ENCODE measurements around the gene STIP1. TPM values are rescaled to one million over a fixed set of nuclear protein-coding genes. Genes with fewer than 3 reads are reported as not detected.

STIP1 gene
- total and polyA plus RNA-seq, 10 of the 15 experiments (the other 5 are each of a cell fraction or from before 2014, with no cell fraction given), result 25.2 to 291 (median 191) TPM

- no TSS peak for BruUV-seq (replicated peaks)
- 93% methylated on average over 3 of the region's 4 CpGs for WGBS (ENCODE audit: insufficient coverage, insufficient replicate concordance, low lambda C conversion rate, missing lambda C conversion rate)
- no peak overlapping the region for H3K4me3 ChIP-seq
- no peak overlapping the region for H3K27ac ChIP-seq (ENCODE audit: control insufficient read depth, insufficient read depth)
- ChIA-PET RAD21 (ENCODE audit: unreplicated experiment) (no interaction called here), CTCF (interaction anchor here (0.5 to 1.1 kb wide), 5 partner anchors 11 to 398 kb away, joined by 3 to 5 read pairs (median 3); no protein-coding TSS in a partner anchor), SMC1A (ENCODE audit: uncharacterized antibody, unreplicated experiment) (no interaction called here), POLR2A (interaction anchor here (0.6 to 1.4 kb wide), 2 partner anchors 15 to 624 kb away, joined by 3 read pairs; partner anchors contain the start of gene STIP1)
- in situ Hi-C loops (cut with MboI) (no loop called here), intact Hi-C loops (cut with micrococcal nuclease; ENCODE audit: unreplicated experiment) (no loop called here)
- no peak overlapping the region for H3K9ac ChIP-seq (ENCODE audit: control insufficient read depth, insufficient read depth, low read length)
- DNase-seq (ENCODE audit: low read depth, low spot score) (no peak), FAIRE-seq (no peak), ATAC-seq (no peak)
- peaks cover 4% of the 10 kb centered on the region; the same call in 1 of the 2 replicates for H3K4me1 ChIP-seq (ENCODE audit: control insufficient read depth, insufficient read depth, low read length)
- H3K36me3 ChIP-seq (ENCODE audit: control insufficient read depth in 2 of 2, insufficient read depth in 2 of 2, low read length in 1 of 2), result no peaks in the 10 kb centered on the region
- no peak overlapping the region for H2AFZ ChIP-seq (ENCODE audit: control insufficient read depth, low read depth, low read length)
- H4K20me1 ChIP-seq (ENCODE audit: control insufficient read depth, insufficient read depth), result no peaks in the 10 kb centered on the region
- H3K9me3 ChIP-seq (replicated peaks; ENCODE audit: control insufficient read depth, insufficient read depth, low read length), result no peaks in the 10 kb centered on the region; the same call in 2 of the 3 replicates
- TF ChIP-seq MAX (IDR thresholded peaks at IDR 0.05; ENCODE audit: low read depth, low read length) (no peak), NRF1 (conservative IDR thresholded peaks at IDR 0.05; ENCODE audit: low read depth, low read length) (no peak), STAT3 (IDR thresholded peaks at IDR 0.05; ENCODE audit: low read depth, low read length) (no peak), SREBF1 (IDR thresholded peaks at IDR 0.05; ENCODE audit: low read length) (no peak), ATF3 (IDR thresholded peaks at IDR 0.05; ENCODE audit: borderline replicate concordance, extremely low read depth, low read depth, low read length) (no peak)
- no peak overlapping the region for H3K4me2 ChIP-seq (ENCODE audit: control insufficient read depth, insufficient read depth)
- no peaks in the 10 kb centered on the region for H3K27me3 ChIP-seq (replicated peaks in 1 of 2; ENCODE audit: control insufficient read depth in 2 of 2, insufficient read depth in 2 of 2, low read length in 1 of 2)
- no peaks in the 10 kb centered on the region for H3K79me2 ChIP-seq (ENCODE audit: control insufficient read depth, insufficient read depth, low read length)
These were observed 15.6 kb upstream of the STIP1 start for GRCh38 chr11:64170419-64170818.

GRCh38 chr11:64173616-64174355 lies 12.2 kb upstream of the STIP1 start:
- SMC1A ChIA-PET (ENCODE audit: uncharacterized antibody, unreplicated experiment), result no interaction called here
- no peak overlapping the region for H3K27ac ChIP-seq (ENCODE audit: control insufficient read depth, insufficient read depth)
- WGBS (ENCODE audit: insufficient coverage, insufficient replicate concordance, low lambda C conversion rate, missing lambda C conversion rate), result 59% methylated on average over 4 of the region's 4 CpGs
- no peaks in the 10 kb centered on the region for H4K20me1 ChIP-seq (ENCODE audit: control insufficient read depth, insufficient read depth)
- no peak overlapping the region for H3K4me2 ChIP-seq (ENCODE audit: control insufficient read depth, insufficient read depth)
- BruUV-seq (replicated peaks), result no TSS peak
- intact Hi-C loops (cut with micrococcal nuclease; ENCODE audit: unreplicated experiment) (no loop called here), in situ Hi-C loops (cut with MboI) (no loop called here)
- no peak overlapping the region for H2AFZ ChIP-seq (ENCODE audit: control insufficient read depth, low read depth, low read length)
- H3K27me3 ChIP-seq (replicated peaks in 1 of 2; ENCODE audit: control insufficient read depth in 2 of 2, insufficient read depth in 2 of 2, low read length in 1 of 2), result no peaks in the 10 kb centered on the region
- no peak overlapping the region for H3K9ac ChIP-seq (ENCODE audit: control insufficient read depth, insufficient read depth, low read length)
- H3K79me2 ChIP-seq (ENCODE audit: control insufficient read depth, insufficient read depth, low read length), result no peaks in the 10 kb centered on the region
- POLR2A ChIA-PET, result interaction anchor here (0.5 kb wide), 1 partner anchor 131 kb away, joined by 5 read pairs; the partner anchor contains the start of gene ESRRA
- peaks cover 11% of the 10 kb centered on the region for H3K4me1 ChIP-seq (ENCODE audit: control insufficient read depth, insufficient read depth, low read length)
- H3K9me3 ChIP-seq (replicated peaks; ENCODE audit: control insufficient read depth, insufficient read depth, low read length), result no peaks in the 10 kb centered on the region; the same call in 2 of the 3 replicates
- no peak for ATAC-seq
- no peak overlapping the region for H3K4me3 ChIP-seq
- FAIRE-seq, result no peak
- RAD21 ChIA-PET (ENCODE audit: unreplicated experiment), result no interaction called here
- no peaks in the 10 kb centered on the region for H3K36me3 ChIP-seq (ENCODE audit: control insufficient read depth in 2 of 2, insufficient read depth in 2 of 2, low read length in 1 of 2)
- no peak for DNase-seq (ENCODE audit: low read depth, low spot score)
- CTCF ChIA-PET, result interaction anchor here (0.7 kb wide), 1 partner anchor 229 kb away, joined by 4 read pairs; no protein-coding TSS in a partner anchor
- TF ChIP-seq IRF5 (IDR thresholded peaks at IDR 0.05; ENCODE audit: borderline replicate concordance), result no peak
- TF ChIP-seq NR2C1 (IDR thresholded peaks at IDR 0.05), result no peak
- no peak for TF ChIP-seq MYB (IDR thresholded peaks at IDR 0.05; ENCODE audit: borderline replicate concordance, low read depth, low read length)
- no peak for TF ChIP-seq CEBPZ (IDR thresholded peaks at IDR 0.05; ENCODE audit: low read depth, low read length)

Measured in GM12878 (cell line).